ENCODE results near the gene DIPK1C.

- no peak for TF ChIP-seq POLR2A (IDR thresholded peaks at IDR 0.05)
- no peak for TF ChIP-seq CTCF (IDR thresholded peaks at IDR 0.05)
These were observed 19.0 kb downstream of the DIPK1C start for GRCh38 chr18:74438091-74438490.
